A673 (cell line): ENCODE results near the gene PEPD.

Experiments
- EZH2 ChIP-seq: fragments of 200-600 bp; sonication (generic); IDR thresholded peaks from 2 replicates; pipeline ENCODE4 v1.6.1; 2017; ENCODE audit warnings: borderline replicate concordance, low read depth, mild to moderate bottlenecking, mixed read lengths, antibody characterized with exemption, low read length; ENCODE audit not compliant: poor library complexity, severe bottlenecking
- TF ChIP-seq, protein P1 (sequence below): fragments of 300-800, 200-600 bp; sonication (generic); conservative IDR thresholded peaks from 2 replicates; pipeline ENCODE4 v1.5.1; 2017; ENCODE audit warnings: low read depth, mild to moderate bottlenecking, antibody characterized with exemption, low read length, moderate library complexity, mixed read lengths

DNA sequence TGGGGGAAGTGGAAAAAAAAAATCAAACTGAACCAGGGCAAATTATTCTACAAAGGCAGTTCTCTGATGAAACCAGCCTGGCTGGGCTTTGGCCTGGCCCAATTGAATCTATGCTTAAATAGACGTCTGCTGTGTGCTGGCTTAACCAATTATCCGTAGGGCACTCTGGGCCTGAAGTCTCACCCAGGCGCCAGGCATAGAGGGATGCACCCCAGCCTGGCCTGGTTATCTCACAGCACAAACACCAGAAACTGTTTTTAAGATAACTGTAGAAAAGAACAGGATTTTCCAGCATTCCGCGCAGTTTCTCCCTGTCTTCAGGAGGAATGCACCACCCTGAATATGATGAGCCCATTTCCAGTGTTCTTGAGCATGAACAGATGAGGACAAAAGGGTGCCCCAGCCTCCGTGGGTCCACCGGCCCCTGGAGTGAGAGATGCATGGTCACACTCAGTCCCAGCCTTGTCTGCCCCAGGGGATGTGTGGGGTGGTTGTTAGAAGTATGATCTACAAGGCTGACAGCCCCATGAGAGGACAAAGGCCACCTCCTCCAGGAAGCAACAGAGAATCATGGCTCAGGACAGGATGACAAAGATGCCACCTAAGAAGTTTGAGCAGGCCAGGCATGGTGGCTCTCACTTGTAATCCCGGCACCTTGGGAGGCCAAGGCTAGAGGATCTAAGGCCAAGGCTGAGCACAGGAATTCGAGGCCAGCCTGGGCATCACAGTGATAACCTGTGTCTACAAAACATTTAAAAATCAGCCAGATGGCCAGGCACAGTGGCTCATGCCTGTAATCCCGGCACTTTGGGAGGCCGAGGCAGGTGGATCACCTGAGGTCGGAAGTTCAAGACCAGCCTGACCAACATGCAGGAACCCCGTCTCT, 50.2 kb downstream of the PEPD start:
- TF ChIP-seq, protein P1, sequence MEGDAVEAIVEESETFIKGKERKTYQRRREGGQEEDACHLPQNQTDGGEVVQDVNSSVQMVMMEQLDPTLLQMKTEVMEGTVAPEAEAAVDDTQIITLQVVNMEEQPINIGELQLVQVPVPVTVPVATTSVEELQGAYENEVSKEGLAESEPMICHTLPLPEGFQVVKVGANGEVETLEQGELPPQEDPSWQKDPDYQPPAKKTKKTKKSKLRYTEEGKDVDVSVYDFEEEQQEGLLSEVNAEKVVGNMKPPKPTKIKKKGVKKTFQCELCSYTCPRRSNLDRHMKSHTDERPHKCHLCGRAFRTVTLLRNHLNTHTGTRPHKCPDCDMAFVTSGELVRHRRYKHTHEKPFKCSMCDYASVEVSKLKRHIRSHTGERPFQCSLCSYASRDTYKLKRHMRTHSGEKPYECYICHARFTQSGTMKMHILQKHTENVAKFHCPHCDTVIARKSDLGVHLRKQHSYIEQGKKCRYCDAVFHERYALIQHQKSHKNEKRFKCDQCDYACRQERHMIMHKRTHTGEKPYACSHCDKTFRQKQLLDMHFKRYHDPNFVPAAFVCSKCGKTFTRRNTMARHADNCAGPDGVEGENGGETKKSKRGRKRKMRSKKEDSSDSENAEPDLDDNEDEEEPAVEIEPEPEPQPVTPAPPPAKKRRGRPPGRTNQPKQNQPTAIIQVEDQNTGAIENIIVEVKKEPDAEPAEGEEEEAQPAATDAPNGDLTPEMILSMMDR, result no peak
- no peak for TF ChIP-seq EZH2
